HG02973 (cell line): Measurements from ENCODE around the gene BGN.

Experiments
- ATAC-seq: cut with Tn5 transposase; IDR thresholded peaks from one replicate; pipeline ENCODE4 v1.9.1; 2021; ENCODE audit warnings: moderate library complexity; ENCODE audit not compliant: unreplicated experiment

Gene BGN

GRCh38 chrX:153459986-153460385 lies 34.8 kb upstream of the BGN start:
- ATAC-seq = no peak

- ATAC-seq = no peak
These were observed 34.0 kb upstream of the BGN start for GRCh38 chrX:153460826-153461225.

GRCh38 chrX:153462291-153462690 lies 32.5 kb upstream of the BGN start:
- ATAC-seq = no peak

GRCh38 chrX:153463031-153463430 lies 31.7 kb upstream of the BGN start:
- ATAC-seq = no peak

GRCh38 chrX:153463556-153463955 lies 31.2 kb upstream of the BGN start:
- no peak for ATAC-seq

- ATAC-seq = no peak
These were observed 30.7 kb upstream of the BGN start for GRCh38 chrX:153464116-153464515.

- no peak for ATAC-seq
These were observed 28.9 kb upstream of the BGN start for GRCh38 chrX:153465691-153466380.

- ATAC-seq = no peak
These were observed 26.7 kb upstream of the BGN start for GRCh38 chrX:153468008-153468580.

- peak; percentile 33 for ATAC-seq
These were observed 24.9 kb upstream of the BGN start for GRCh38 chrX:153469811-153470410.

- peak; percentile 69 for ATAC-seq
These were observed 24.1 kb upstream of the BGN start, which contains the start of gene HAUS7 for GRCh38 chrX:153470411-153471363. Gene HAUS7, minus strand, starts transcription at chrX:153470576. Its CDS starts 19 bp downstream, at chrX:153470557.

GRCh38 chrX:153471663-153472280 lies 23.0 kb upstream of the BGN start:
- no peak for ATAC-seq

- ATAC-seq = no peak
These were observed 21.7 kb upstream of the BGN start for GRCh38 chrX:153473126-153473525.

GRCh38 chrX:153474266-153474665 lies 20.5 kb upstream of the BGN start:
- no peak for ATAC-seq

- no peak for ATAC-seq
These were observed 20.1 kb upstream of the BGN start for GRCh38 chrX:153474718-153475117.

GRCh38 chrX:153475271-153475670 lies 19.5 kb upstream of the BGN start:
- ATAC-seq = no peak

GRCh38 chrX:153475751-153476281 lies 19.0 kb upstream of the BGN start:
- ATAC-seq = no peak

GRCh38 chrX:153476666-153477363 lies 18.0 kb upstream of the BGN start:
- ATAC-seq = no peak

- ATAC-seq = no peak
These were observed 17.4 kb upstream of the BGN start for GRCh38 chrX:153477364-153477857.

- ATAC-seq = no peak
These were observed 16.9 kb upstream of the BGN start for GRCh38 chrX:153477901-153478300.

GRCh38 chrX:153478746-153479145 lies 16.0 kb upstream of the BGN start:
- no peak for ATAC-seq
